NCI-H748 (cell line): ENCODE data around the gene JUP.
"Not testable (repeated sequence)": the region's sequence is repeated elsewhere in the genome, so short reads cannot be mapped to it uniquely, and the experiment has no call there.

Experiments
- DNase-seq: peaks from one replicate; lab custom pipeline; 2025; ENCODE audit not compliant: unreplicated experiment; lab: John Stamatoyannopoulos, UW

The JUP gene

DNA sequence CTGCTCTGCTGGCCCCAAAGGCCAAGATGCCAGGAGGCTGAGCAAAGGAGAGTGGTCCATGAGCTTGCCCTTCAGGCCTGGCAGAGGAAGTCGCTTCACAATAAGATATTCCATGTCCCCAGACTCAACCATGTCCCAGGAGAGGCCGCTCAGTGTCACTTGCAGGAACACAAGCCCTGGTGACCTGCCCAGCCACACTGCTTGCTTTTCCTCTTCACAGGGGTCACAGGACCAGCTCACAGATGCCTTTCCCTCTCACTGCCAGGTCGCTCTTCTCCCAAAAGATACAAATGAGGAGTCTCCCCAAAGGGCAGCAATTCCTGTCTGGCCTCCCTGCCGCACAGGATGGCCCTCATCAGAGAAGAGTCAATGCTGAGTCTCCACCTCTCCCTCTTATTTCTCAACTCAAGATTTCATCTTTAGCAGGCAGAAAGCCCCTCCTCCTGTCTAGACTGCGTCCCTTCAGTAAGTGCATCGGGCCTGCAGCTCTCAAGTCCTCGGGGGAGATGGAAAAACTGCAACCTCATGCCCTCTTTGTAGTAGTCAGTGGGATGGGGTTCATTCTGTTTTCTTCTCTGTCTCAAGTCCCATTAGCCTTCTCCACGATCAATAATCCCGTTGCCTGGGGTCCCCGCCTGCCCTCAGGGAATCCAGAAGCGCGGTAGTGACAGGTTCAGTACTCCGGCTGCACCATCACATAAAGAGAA, 5.0 kb downstream of the JUP start:
- DNase-seq: no peak

GRCh38 chr17:41779954-41780353, 6.6 kb downstream of the JUP start:
- no peak for DNase-seq

GRCh38 chr17:41777574-41778188, 8.8 kb downstream of the JUP start:
- peak; percentile 74 for DNase-seq

DNA sequence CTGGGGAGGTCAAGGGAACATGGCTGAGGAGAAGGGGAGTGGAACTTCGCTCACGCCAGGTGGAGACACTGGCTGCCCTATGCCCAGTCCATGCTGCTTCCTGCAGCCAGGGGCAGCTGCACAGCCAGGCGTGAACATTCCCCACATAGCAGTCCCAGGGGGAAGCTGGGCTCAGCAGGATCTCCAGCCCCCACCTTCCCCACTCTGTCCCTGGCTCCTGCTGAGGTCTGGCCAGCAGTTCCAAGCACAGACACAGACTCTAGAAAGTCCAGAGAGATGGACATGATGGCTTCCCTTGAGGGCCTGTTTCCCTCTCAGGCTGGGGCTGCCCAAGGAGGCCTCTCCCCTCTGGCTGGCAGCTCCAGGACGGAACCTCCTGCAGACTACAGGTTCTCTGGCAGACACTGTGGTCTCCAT, 9.3 kb downstream of the JUP start:
- DNase-seq: no peak

DNA sequence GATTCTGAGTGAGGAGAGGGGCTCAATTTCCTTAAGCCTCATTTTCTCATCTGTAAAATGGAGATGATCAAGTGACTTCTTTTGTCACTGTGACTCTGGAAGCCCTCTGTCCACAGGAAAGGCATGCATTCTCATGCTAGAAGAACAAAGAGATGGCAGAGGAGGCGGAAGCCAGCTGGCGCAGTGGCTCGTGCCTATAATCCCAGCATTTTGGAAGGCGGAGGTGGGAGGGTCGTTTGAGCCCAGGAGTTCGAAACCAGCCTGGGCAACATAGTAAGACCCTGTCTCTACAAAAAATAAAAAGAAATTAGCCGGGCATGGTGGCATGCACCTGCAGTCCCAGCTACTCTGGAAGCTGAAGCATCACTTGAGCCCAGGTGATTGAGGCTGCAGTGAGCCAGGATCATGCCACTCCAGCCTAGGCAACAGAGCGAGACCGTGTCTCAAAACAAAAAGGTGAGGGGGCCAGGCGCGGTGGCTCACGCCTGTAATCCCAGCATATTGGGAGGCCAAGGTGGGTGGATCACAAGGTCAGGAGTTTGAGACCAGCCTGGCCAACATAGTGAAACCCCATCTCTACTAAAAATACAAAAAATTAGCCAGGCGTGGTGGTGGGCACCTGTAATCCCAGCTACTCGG, 10.1 kb downstream of the JUP start:
- DNase-seq: not testable (repeated sequence)

DNA sequence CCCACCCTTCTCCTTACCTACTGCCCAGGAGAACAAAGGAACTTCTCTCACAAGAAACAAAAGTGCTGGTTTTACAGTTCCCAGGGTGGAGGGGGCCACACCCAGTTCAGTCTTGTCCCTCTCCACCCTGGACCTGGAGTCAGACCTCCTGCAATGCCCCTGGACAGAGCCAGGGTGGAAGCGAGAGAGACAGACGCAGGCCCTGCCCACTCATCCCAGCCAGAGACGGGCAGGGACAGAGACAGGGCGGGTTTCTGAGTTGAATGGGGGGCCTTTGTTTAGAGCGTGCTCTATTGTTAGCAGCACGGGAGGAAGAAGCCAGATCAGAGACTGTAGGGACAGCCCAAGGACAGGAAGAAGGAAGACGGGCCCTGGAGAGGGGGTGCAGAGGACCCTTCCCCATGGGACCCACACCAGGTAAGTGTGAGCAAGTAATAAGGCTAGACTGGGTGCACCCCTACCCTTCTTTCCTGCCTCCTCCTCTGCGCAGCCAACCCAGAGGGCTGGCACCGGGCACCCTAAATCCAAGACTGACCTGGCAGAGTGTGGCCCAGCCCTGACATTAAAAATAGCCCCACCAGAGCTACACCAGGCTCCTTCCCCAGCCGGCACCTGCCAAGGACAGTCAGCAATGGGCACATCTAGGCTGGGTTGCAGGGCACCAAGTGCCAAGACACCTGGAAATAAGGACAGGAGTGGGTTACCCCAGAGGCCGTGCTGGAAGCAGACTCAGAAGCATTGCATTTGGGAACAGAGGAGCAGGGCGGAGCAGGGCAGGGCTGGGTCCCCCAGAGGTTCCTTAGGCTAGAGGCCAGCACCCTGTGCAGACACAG, 10.9 kb downstream of the JUP start:
- peak; percentile 7 for DNase-seq

- DNase-seq: no peak
Measured at GRCh38 chr17:41773731-41774193, 12.7 kb downstream of the JUP start.

- DNase-seq: no peak
Measured at GRCh38 chr17:41773190-41773588, 13.3 kb downstream of the JUP start.

GRCh38 chr17:41772586-41773189, 13.8 kb downstream of the JUP start:
- DNase-seq: no peak

- peak; percentile 51 for DNase-seq
Measured at GRCh38 chr17:41772218-41772585, 14.3 kb downstream of the JUP start.

DNA sequence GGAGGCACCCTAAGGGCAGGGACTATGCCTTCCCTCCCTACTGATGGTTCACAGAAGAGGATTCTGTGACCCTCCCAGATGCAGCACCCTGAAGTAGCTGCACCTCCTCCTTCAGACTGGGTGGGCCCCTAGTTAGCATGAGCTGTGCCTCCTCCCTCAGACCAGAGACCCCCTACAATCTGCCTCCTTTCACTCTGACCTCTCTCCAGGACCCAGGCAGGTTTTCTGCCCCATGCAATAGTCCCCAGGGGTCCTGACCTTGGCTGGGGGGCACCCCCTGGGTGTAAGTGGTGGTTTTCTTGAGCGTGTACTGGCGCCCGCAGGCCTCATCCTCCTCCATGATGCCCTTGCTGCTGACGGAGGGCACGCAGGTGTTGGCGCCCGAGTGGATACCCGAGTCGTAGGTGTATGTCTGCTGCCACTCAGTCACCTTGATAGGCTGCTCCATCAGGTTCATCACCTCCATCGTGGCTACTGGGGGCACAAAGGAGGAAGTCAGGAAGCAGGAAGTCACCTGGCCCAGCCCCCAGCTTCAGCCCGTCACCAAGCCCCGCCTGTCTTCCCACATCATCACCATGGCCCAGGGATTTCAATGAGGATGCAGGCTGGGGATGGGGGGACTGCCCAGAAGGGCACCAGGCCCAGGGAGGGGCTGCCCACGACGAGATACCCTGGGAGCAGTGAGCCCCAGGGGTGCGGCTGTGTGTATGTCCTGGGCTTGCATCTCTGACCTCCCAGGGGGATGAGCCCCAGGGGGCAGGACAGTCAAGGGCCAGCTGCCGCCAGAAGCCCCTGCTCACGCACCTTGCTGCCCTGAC, 14.9 kb downstream of the JUP start:
- DNase-seq: no peak

DNA sequence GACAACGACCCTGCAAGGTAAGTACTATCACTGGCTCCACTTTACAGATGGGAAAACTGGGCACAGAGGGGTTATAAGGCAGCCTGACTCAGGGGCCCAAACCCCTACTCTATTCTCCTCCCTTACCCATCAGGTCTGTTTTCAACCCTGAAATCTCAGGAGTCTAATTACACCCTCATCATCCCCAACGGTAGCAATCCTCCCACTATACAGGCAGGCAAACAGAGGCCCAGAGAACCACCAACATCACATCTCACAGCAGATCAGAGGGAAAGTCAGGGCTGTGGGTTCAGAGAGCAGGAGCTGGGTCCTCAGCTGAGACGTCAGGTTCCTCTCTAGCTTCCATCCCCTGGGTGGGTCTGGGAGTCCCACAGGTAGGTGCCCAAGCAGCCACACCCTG, 16.5 kb downstream of the JUP start:
- no peak for DNase-seq

DNA sequence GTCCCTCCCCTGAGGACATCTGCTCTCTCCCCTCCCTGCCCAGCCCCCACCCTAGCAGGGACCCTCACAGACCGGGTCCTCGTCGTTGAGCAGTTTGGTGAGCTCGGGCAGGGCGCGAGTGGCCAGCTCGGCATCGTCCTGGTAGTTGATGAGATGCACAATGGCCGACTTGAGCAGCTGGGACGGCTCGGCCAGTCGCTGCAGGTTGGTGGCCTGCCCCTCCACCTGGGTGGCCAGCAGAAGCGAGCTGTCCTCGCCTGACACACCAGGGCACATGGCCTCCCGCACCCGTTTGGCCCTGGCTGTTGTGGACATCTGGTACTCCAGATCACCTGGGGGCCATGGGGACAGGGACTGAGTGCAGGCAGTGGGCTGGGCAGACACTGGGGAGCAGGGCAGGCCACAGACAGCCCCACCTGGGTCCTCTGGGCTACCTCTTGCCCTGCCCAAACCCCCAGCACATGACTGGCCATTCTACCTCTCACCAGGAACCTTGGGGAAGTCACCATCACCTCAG, 17.1 kb downstream of the JUP start:
- no peak for DNase-seq

DNA sequence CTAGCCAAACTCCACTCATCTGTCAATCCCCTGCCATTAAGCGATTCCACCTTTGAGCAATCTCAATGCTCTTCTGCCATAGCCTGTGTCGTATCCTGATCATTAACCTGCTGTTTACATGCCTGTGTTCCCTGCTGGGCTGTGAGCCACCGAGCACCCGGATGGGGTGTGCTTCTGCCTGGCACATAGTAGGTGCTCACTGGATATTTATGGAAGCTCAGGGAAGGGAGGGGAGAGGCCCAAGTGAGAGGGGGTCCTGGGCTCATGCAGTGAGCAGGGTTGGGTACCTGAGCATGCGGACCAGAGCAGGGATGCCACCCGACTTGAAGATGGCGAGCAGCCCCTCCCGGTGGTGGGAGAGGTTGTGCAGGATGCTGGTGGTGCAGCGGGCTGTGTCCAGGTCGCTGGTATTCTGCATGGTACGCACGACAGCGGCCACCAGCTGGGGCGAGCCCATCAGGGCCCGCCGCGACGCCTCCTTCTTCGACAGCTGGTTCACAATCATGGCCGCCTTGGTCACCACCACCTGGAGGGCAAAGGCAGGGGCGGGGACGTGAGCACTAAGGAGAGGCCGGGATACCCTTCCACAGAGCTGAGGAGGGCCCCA, 17.7 kb downstream of the JUP start:
- no peak for DNase-seq

DNA sequence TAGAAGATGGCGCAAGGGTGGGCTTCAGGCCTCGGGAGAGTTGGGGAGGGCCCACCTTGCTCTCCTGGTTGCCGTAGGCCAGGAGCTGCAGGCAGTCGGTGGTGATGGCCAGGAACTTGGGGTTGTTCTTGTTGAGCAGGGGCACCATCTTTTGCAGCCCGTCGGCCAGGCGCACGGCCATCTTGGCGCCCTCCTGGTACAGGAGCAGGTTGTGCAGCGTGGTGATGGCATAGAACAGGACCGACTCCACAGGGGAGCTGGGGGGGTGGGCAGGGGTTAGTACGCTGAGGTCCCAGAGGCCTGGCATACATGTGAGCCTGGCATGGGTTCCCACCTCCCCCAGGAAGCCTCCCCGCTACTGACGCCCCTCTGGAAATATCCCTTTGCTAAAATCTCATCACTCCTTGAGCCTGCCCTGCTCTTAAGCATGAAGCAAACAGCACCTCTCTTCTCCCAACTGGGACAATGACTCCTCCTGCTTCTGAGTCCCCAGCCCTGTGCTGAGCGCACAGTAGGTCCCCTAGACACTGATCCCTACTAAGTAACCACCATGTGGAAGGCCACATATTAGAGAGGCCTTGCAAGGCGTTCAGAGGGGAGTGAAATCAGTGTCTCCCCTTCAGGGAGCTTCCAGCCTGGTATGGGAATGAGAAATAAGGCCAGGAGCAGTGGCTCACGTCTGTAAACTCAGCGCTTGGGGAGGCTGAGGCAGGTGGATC, 19.0 kb downstream of the JUP start:
- no peak for DNase-seq

DNA sequence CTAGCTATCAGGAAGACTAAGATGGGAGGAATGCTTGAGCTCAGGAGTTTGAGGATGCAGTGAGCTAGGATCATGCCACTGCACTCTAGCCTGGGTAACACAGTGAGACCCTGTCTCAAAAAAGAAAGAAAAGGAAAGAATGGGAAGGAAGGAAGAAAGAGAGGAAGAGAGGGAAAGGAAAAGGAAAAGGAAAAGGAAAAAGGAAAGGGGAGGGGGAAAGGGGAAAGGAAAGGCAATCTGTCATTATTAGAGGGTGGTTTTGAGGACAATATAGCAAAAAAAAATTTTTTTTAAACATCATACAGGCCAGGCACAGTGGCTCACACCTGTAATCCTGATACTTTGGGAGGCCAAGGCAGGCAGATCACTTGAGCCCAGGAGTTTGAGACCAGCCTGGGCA, 20.4 kb downstream of the JUP start:
- no peak for DNase-seq

GRCh38 chr17:41763327-41763726, 23.2 kb downstream of the JUP start:
- no peak for DNase-seq

- no peak for DNase-seq
Measured at GRCh38 chr17:41762841-41763240, 23.7 kb downstream of the JUP start.

GRCh38 chr17:41762391-41762790, 24.1 kb downstream of the JUP start:
- no peak for DNase-seq
